Measurements from ENCODE around the gene LEUTX. TPM values are rescaled to one million over a fixed set of nuclear protein-coding genes. Genes with fewer than 3 reads are reported as not detected.

Gene LEUTX
- total RNA-seq, 2 donors from 2014 or later: not detected

DNA sequence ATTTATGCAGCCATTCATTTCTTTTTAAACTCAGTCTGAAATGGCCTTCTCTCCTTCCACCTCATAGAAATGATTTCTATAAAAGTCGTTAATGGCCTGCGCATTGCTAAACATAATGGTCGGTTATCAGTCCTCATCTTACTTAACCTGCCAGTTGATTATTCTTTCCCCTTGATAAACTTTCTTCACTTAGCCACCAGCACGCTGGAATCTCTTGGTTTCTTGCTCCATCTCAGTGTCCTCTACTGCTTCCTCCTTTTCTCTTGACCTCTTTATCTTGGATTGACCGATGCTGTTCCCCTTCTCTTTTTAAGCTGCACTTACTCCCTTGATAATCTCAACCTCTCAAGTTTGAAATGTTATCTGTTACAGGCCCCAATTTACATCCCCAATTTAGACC, 28.7 kb upstream of the LEUTX start:
- Mint-ChIP-seq H3K27ac (no peak overlapping the region), H3K36me3 (ENCODE audit: low read depth) (no peaks in the 10 kb centered on the region), H3K4me1 (no peaks in the 10 kb centered on the region), H3K4me3 (no peak overlapping the region), H3K9me3 (no peaks in the 10 kb centered on the region), H3K27me3 (ENCODE audit: insufficient read depth) (peaks cover 4% of the 10 kb centered on the region)
- H3K27me3 ChIP-seq (ENCODE audit: control insufficient read depth, insufficient read depth, low read length, poor library complexity, severe bottlenecking): peaks cover 30% of the 10 kb centered on the region
- WGBS, 2 experiments (ENCODE audit: insufficient coverage in 1 of 2, insufficient read length in 1 of 2): 83 to 91% methylated on average over 5 of the region's 5 CpGs
- TF ChIP-seq, protein P1, sequence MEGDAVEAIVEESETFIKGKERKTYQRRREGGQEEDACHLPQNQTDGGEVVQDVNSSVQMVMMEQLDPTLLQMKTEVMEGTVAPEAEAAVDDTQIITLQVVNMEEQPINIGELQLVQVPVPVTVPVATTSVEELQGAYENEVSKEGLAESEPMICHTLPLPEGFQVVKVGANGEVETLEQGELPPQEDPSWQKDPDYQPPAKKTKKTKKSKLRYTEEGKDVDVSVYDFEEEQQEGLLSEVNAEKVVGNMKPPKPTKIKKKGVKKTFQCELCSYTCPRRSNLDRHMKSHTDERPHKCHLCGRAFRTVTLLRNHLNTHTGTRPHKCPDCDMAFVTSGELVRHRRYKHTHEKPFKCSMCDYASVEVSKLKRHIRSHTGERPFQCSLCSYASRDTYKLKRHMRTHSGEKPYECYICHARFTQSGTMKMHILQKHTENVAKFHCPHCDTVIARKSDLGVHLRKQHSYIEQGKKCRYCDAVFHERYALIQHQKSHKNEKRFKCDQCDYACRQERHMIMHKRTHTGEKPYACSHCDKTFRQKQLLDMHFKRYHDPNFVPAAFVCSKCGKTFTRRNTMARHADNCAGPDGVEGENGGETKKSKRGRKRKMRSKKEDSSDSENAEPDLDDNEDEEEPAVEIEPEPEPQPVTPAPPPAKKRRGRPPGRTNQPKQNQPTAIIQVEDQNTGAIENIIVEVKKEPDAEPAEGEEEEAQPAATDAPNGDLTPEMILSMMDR (conservative IDR thresholded peaks at IDR 0.05): no peak
- H3K36me3 ChIP-seq (ENCODE audit: control insufficient read depth, insufficient read depth, low read length): no peaks in the 10 kb centered on the region
- no peaks in the 10 kb centered on the region for H3K9me3 ChIP-seq (ENCODE audit: control insufficient read depth, low read length)
- no peak for DNase-seq
- H3K27ac ChIP-seq (ENCODE audit: low read depth, low read length): no peak overlapping the region
- H3K9ac ChIP-seq (ENCODE audit: extremely low read depth, low read length, poor library complexity, severe bottlenecking): no peak overlapping the region
- H3K4me3 ChIP-seq (ENCODE audit: low read length): no peak overlapping the region
- no peaks in the 10 kb centered on the region for H3K4me1 ChIP-seq (ENCODE audit: control insufficient read depth, insufficient read depth, low read length)

DNA sequence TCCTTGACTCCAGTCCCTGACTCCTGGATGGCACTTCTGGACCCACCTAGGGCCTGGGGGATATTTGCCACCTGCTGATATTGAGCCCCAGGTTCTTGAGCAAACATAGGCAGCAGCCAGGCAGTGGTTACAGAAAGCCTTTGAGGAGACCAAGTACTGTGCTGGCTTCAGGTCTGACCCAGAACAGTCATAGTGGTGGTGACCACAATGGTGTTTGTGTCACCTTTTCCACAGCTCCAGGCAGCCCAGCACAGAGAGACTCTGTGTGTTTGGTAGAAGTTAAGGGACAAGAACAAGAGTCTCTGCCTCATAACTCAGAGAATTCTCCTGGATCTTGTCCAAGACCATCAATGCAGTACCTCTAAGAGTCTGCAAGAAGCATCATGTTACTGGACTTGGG, 26.3 kb upstream of the LEUTX start:
- no peaks in the 10 kb centered on the region for H3K36me3 Mint-ChIP-seq (ENCODE audit: low read depth)
- Histone ChIP-seq H3K9me3 (ENCODE audit: control insufficient read depth, low read length) (no peaks in the 10 kb centered on the region), H3K36me3 (ENCODE audit: control insufficient read depth, insufficient read depth, low read length) (no peaks in the 10 kb centered on the region), H3K9ac (ENCODE audit: extremely low read depth, low read length, poor library complexity, severe bottlenecking) (no peak overlapping the region), H3K27me3 (ENCODE audit: control insufficient read depth, insufficient read depth, low read length, poor library complexity, severe bottlenecking) (peaks cover 54% of the 10 kb centered on the region), H3K4me1 (ENCODE audit: control insufficient read depth, insufficient read depth, low read length) (no peaks in the 10 kb centered on the region), H3K27ac (ENCODE audit: low read depth, low read length) (no peak overlapping the region), H3K4me3 (ENCODE audit: low read length) (no peak overlapping the region)
- no peak for DNase-seq
- no peak overlapping the region for H3K27ac Mint-ChIP-seq
- H3K27me3 Mint-ChIP-seq (ENCODE audit: insufficient read depth): peaks cover 2% of the 10 kb centered on the region
- TF ChIP-seq, protein P1 (conservative IDR thresholded peaks at IDR 0.05): no peak
- H3K4me1 Mint-ChIP-seq: no peaks in the 10 kb centered on the region
- H3K4me3 Mint-ChIP-seq: no peak overlapping the region
- H3K9me3 Mint-ChIP-seq: no peaks in the 10 kb centered on the region

DNA sequence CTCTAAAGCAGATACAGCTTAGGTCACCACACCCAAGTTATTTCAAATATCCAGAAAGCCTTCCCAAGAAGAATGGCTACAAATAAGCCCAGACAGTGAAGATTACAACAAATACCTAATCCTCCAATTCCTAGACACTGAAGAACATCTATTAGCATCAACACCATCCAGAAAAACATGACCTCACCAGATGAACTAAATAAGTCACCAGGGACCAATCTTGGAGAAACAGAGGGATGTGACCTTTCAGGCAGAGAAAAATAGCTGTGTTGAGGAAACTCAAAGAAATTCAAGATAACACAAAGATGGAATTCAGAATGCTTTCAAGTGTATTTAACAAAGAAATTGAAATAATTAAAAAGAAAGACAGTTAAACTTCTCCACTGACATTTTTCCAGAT, 25.9 kb upstream of the LEUTX start:
- Mint-ChIP-seq H3K27ac (no peak overlapping the region), H3K4me1 (no peaks in the 10 kb centered on the region), H3K4me3 (no peak overlapping the region), H3K9me3 (no peaks in the 10 kb centered on the region), H3K27me3 (ENCODE audit: insufficient read depth) (peaks cover 2% of the 10 kb centered on the region), H3K36me3 (ENCODE audit: low read depth) (no peaks in the 10 kb centered on the region)
- no peak overlapping the region for H3K9ac ChIP-seq (ENCODE audit: extremely low read depth, low read length, poor library complexity, severe bottlenecking)
- H3K27me3 ChIP-seq (ENCODE audit: control insufficient read depth, insufficient read depth, low read length, poor library complexity, severe bottlenecking): peaks cover 58% of the 10 kb centered on the region
- TF ChIP-seq, protein P1 (conservative IDR thresholded peaks at IDR 0.05): no peak
- no peak overlapping the region for H3K27ac ChIP-seq (ENCODE audit: low read depth, low read length)
- H3K36me3 ChIP-seq (ENCODE audit: control insufficient read depth, insufficient read depth, low read length): no peaks in the 10 kb centered on the region
- no peaks in the 10 kb centered on the region for H3K9me3 ChIP-seq (ENCODE audit: control insufficient read depth, low read length)
- no peaks in the 10 kb centered on the region for H3K4me1 ChIP-seq (ENCODE audit: control insufficient read depth, insufficient read depth, low read length)
- no peak for DNase-seq
- H3K4me3 ChIP-seq (ENCODE audit: low read length): no peak overlapping the region

Data from endodermal cell (in vitro differentiated cells).